ENCODE measurements around the gene LAMB4.
"Not testable (repeated sequence)": the region's sequence is repeated elsewhere in the genome, so short reads cannot be mapped to it uniquely, and the experiment has no call there.

LAMB4 gene

GRCh38 chr7:108033776-108034497, 96.2 kb downstream of the LAMB4 start:
- Histone ChIP-seq H3K27ac (replicated peaks) (no peak overlapping the region), H3K27me3 (ENCODE audit: insufficient read depth, poor library complexity, severe bottlenecking) (peaks cover 2% of the 10 kb centered on the region), H3K4me3 (replicated peaks; ENCODE audit: insufficient read depth, low read length) (no peak overlapping the region)
- TF ChIP-seq CTCF (IDR thresholded peaks at IDR 0.05; ENCODE audit: insufficient read depth, low read length) = no peak
- DNase-seq (ENCODE audit: low read depth in 1 of 2, low spot score in 1 of 2) = no peak

- H3K27me3 ChIP-seq (ENCODE audit: insufficient read depth, poor library complexity, severe bottlenecking); DNase-seq (ENCODE audit: low read depth in 1 of 2, low spot score in 1 of 2); H3K4me3 ChIP-seq (replicated peaks; ENCODE audit: insufficient read depth, low read length); H3K27ac ChIP-seq (replicated peaks): not testable (repeated sequence)
Observed at GRCh38 chr7:108033309-108033708, 96.9 kb downstream of the LAMB4 start.

GRCh38 chr7:108030516-108030915, 99.6 kb downstream of the LAMB4 start:
- Histone ChIP-seq H3K27me3 (ENCODE audit: insufficient read depth, poor library complexity, severe bottlenecking) (peaks cover 2% of the 10 kb centered on the region), H3K27ac (replicated peaks) (no peak overlapping the region), H3K4me3 (replicated peaks; ENCODE audit: insufficient read depth, low read length) (no peak overlapping the region)
- no peak for TF ChIP-seq POLR2AphosphoS5 (IDR thresholded peaks at IDR 0.05; ENCODE audit: low read depth)
- TF ChIP-seq CTCF (IDR thresholded peaks at IDR 0.05; ENCODE audit: insufficient read depth, low read length) = no peak
- no peak for TF ChIP-seq GABPA (IDR thresholded peaks at IDR 0.05; ENCODE audit: low read depth)
- no peak for TF ChIP-seq SPI1 (IDR thresholded peaks at IDR 0.05; ENCODE audit: borderline replicate concordance, low read depth)
- no peak for TF ChIP-seq REST (IDR thresholded peaks at IDR 0.05; ENCODE audit: insufficient replicate concordance, low read depth)
- no peak for DNase-seq (ENCODE audit: low read depth in 1 of 2, low spot score in 1 of 2)

GRCh38 chr7:108029034-108029433, 101.1 kb downstream of the LAMB4 start:
- no peak for DNase-seq (ENCODE audit: low read depth in 1 of 2, low spot score in 1 of 2)
- no peak for TF ChIP-seq CTCF (IDR thresholded peaks at IDR 0.05; ENCODE audit: insufficient read depth, low read length)
- no peak for TF ChIP-seq SPI1 (IDR thresholded peaks at IDR 0.05; ENCODE audit: borderline replicate concordance, low read depth)
- no peak for TF ChIP-seq POLR2AphosphoS5 (IDR thresholded peaks at IDR 0.05; ENCODE audit: low read depth)
- TF ChIP-seq REST (IDR thresholded peaks at IDR 0.05; ENCODE audit: insufficient replicate concordance, low read depth) = no peak
- TF ChIP-seq GABPA (IDR thresholded peaks at IDR 0.05; ENCODE audit: low read depth) = no peak
- Histone ChIP-seq H3K27ac (replicated peaks) (no peak overlapping the region), H3K4me3 (replicated peaks; ENCODE audit: insufficient read depth, low read length) (no peak overlapping the region), H3K27me3 (ENCODE audit: insufficient read depth, poor library complexity, severe bottlenecking) (peaks cover 2% of the 10 kb centered on the region)
